BJ (cell line): ENCODE results near the gene LAG3. TPM values are rescaled to one million over a fixed set of nuclear protein-coding genes. Genes with fewer than 3 reads are reported as not detected.

Experiments used
- CTCF ChIA-PET: fragments of 350-600 bp; formaldehyde crosslinking; extraction: SDS; loops from one replicate; lab custom pipeline; 2021; ENCODE audit warnings: antibody characterized with exemption, inconsistent platforms; lab: Yijun Ruan, JAX
- POLR2A ChIA-PET: fragments of 300-600 bp; sonication (Branson Sonifier 250); formaldehyde crosslinking; extraction: SDS; loops from one replicate; lab custom pipeline; 2021; ENCODE audit warnings: antibody characterized with exemption; lab: Charles Lee
- DNase-seq: peaks from one replicate; pipeline ENCODE4 v3.0.0-alpha.2; 2011; ENCODE audit warnings: low read depth
- H3K27me3 ChIP-seq: 2 replicates; pipeline ENCODE4 v1.6.0; 2011; ENCODE audit warnings: low read length; ENCODE audit not compliant: control insufficient read depth, insufficient read depth
- H3K36me3 ChIP-seq: 2 replicates; pipeline ENCODE4 v1.5.1; 2011; ENCODE audit warnings: low read length; ENCODE audit not compliant: control insufficient read depth, insufficient read depth
- H3K4me3 ChIP-seq: 2 replicates; pipeline ENCODE4 v1.5.1; 2011; ENCODE audit warnings: low read depth, mild to moderate bottlenecking, control low read depth, low read length
- CTCF ChIP-seq: IDR thresholded peaks from 2 replicates; pipeline ENCODE4 v1.5.1; 2011; ENCODE audit warnings: low read depth, mild to moderate bottlenecking, control low read depth, inconsistent platforms, low read length, moderate library complexity; ENCODE audit not compliant: insufficient read depth
- polyA plus RNA-seq: library from polyadenylated mRNA; depleted of rRNA; stranded (reverse); fragments of >200 nt; gene quantifications from 2 replicates; pipeline ENCODE4 v1.2.3, GENCODE V29; 2011

Gene LAG3
- polyA plus RNA-seq, 1 experiment = 0.50 TPM

- DNase-seq = no peak
- H3K27me3 ChIP-seq = no peaks in the 10 kb centered on the region
- H3K4me3 ChIP-seq = peak overlapping the region; percentile 59
- TF ChIP-seq CTCF = no peak
- ChIA-PET CTCF (interaction anchor here (5.1 to 5.6 kb wide), 2 partner anchors 10 to 15 kb away, joined by 43 to 103 read pairs; partner anchors contain the start of gene MLF2), POLR2A (no interaction called here)
- peaks cover 13% of the 10 kb centered on the region for H3K36me3 ChIP-seq
Measured at GRCh38 chr12:6768437-6768914, 3.8 kb upstream of the LAG3 start.

GRCh38 chr12:6768990-6769389, 3.3 kb upstream of the LAG3 start:
- ChIA-PET POLR2A (interaction anchor here (0.7 kb wide), 1 partner anchor 157 kb away, joined by 4 read pairs; no protein-coding TSS in a partner anchor), CTCF (interaction anchor here (5.1 to 5.6 kb wide), 2 partner anchors 10 to 15 kb away, joined by 43 to 103 read pairs; partner anchors contain the start of gene MLF2)
- no peak for TF ChIP-seq CTCF
- H3K4me3 ChIP-seq = peak overlapping the region; percentile 59
- H3K36me3 ChIP-seq = peaks cover 13% of the 10 kb centered on the region
- no peaks in the 10 kb centered on the region for H3K27me3 ChIP-seq
- no peak for DNase-seq

- peaks cover 16% of the 10 kb centered on the region for H3K36me3 ChIP-seq
- DNase-seq = no peak
- POLR2A ChIA-PET = interaction anchor here (0.7 kb wide), 1 partner anchor 156 kb away, joined by 4 read pairs; no protein-coding TSS in a partner anchor
Measured at GRCh38 chr12:6769666-6770065, 2.7 kb upstream of the LAG3 start.

GRCh38 chr12:6770094-6770493, 2.2 kb upstream of the LAG3 start:
- ChIA-PET POLR2A (no interaction called here), CTCF (interaction anchor here (0.9 to 17.2 kb wide), 3 partner anchors 8 to 156 kb away, joined by 3 to 222 read pairs (median 43); partner anchors contain the start of gene MLF2)
- peaks cover 16% of the 10 kb centered on the region for H3K36me3 ChIP-seq
- no peaks in the 10 kb centered on the region for H3K27me3 ChIP-seq
- H3K4me3 ChIP-seq = no peak overlapping the region
- TF ChIP-seq CTCF = no peak
- DNase-seq = no peak

More at GRCh38 chr12:6769666-6770065, 2.7 kb upstream of the LAG3 start:
- Histone ChIP-seq H3K4me3 (no peak overlapping the region), H3K27me3 (no peaks in the 10 kb centered on the region)
- CTCF ChIA-PET = interaction anchor here (0.9 to 5.6 kb wide), 3 partner anchors 9 to 155 kb away, joined by 3 to 103 read pairs (median 43); partner anchors contain the start of gene MLF2
- TF ChIP-seq CTCF = no peak

GRCh38 chr12:6770600-6770999, 1.7 kb upstream of the LAG3 start:
- DNase-seq = no peak
- Histone ChIP-seq H3K36me3 (peaks cover 18% of the 10 kb centered on the region), H3K4me3 (no peak overlapping the region), H3K27me3 (no peaks in the 10 kb centered on the region)
- POLR2A ChIA-PET = no interaction called here
- TF ChIP-seq CTCF = no peak
- CTCF ChIA-PET = interaction anchor here (0.9 to 17.2 kb wide), 6 partner anchors 8 to 156 kb away, joined by 3 to 222 read pairs (median 5); partner anchors contain the start of genes MLF2 and SPSB2
